Mucosa of gallbladder (tissue), 1 donor: Measurements from ENCODE around the gene DLGAP4. TPM values are rescaled to one million over a fixed set of nuclear protein-coding genes. Genes with fewer than 3 reads are reported as not detected.

ENCODE experiments used
- DNase-seq: peaks from one replicate; pipeline ENCODE4 v3.0.0-alpha.2; 2020; ENCODE audit warnings: low spot score
- total RNA-seq: library from RNA; stranded (reverse); gene quantifications from one replicate; pipeline ENCODE4 v1.2.1, GENCODE V29; 2021
- donor health status: DM: no; HTN: no; CAD: no.

DLGAP4 gene
- total RNA-seq, 1 donor from 2014 or later: 78.4 TPM

DNA sequence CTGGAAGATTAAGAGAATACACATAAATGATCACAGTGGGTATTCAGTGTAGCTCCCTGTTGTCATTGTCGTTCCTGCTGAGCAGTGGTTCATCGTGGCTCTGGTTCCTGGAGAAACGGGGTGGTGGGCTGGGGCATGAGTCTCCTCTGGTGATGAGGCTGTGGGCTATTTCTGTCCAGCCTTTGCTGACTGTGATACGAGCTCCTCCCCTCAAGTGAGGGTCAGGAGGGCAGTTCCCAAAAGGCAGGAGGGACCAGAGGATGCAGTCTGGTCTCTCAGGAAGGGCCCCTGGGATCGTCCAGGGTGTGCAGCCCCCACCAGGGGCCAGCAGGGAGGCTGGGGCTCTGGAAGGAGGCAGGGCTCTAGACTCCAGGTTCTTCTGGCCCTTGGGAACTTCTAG lies 31.1 kb upstream of the DLGAP4 start:
- DNase-seq: no peak

DNA sequence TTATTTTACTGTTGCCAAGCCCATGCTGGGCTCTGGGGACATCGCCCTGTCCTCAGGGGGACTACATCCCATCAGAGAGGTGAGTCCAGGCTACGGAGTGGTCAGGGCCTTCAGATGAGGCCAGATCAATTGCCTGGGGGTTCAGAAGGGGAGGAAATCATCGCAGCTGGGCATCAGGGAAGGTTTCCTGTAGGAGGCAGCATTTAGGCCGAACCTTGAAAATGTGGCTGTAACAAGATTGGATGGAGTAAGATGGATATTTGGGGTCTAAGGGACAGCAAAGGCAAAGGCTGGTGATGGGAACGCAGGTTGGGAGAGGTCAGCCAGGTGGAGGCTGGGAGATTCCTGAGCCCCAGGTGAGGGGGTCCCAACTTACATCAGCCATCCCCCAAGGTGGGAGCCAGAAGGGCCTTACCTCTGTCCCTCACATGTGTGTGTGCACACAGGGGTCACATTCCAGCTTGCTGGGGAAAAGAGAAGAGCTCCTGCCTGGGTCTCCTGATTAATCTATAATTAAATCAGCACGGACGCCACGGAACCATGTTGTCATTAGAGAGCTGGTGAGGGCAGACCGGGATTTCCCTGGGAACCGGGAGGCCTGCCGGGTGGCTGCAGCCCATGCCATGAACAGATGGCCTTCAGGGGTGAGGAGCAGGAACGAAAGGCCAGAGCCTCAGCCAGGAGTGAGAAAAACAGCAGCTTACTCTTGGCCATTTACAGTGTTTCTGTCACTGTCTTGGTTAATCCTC lies 30.5 kb upstream of the DLGAP4 start:
- DNase-seq: no peak

DNA sequence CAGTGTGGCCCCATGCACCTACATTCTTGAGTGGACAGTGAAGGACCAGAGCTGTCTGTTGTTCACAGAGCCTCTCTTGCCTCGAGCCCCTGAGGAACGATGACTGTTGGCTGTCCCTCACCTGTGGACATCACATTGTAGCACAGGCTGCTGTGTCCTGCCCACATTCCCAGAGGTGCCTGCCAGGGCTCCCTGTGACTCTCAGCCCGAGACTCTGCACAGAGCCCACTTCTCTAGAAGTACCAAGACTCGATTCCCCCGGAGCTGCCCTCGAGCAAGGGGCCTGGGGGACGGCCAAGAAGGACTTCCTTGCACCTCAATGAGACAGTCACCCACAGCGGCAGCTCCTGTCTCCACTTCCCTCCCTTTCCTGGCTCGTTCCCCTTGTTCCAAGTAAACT lies 28.6 kb upstream of the DLGAP4 start:
- DNase-seq: no peak

DNA sequence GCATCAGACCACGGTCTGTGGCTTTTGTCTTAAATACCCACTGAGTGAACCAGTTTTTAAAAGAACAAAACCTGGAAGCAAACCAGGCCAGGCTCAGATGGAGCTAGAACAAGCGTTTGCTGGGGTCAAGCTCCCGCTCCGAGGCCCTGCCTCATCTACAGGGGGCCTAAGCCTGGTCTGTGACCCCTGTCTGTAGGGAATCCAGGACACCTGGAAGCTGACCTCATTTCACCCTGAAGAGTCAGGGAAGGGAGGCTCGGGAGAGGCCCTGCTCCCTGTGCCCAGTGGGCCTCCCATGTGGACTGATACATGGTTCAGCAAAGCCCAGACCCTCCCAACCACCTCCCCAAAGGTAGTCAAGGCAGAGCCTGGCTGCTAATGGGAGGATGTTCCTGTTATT lies 26.8 kb upstream of the DLGAP4 start:
- DNase-seq: no peak

DNA sequence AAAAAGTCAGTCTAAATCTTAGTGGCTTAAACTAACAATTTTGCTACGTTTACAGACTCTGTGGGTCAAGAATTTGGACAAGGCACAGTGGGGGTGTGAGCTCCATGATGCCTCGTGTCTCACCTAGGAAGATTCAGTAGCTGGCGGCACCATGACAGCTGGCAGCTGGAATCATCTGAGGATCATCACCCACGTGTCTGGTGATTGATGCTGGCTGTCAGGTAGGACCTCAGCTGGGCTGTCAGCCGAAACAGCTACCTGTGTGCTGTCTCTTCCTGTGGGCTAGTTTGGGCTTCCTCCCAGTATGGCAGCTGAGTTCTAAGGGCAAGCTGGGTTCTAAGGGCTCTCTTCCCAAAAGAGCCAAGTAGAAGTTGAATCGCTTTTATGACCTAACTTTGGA lies 26.4 kb upstream of the DLGAP4 start:
- no peak for DNase-seq

DNA sequence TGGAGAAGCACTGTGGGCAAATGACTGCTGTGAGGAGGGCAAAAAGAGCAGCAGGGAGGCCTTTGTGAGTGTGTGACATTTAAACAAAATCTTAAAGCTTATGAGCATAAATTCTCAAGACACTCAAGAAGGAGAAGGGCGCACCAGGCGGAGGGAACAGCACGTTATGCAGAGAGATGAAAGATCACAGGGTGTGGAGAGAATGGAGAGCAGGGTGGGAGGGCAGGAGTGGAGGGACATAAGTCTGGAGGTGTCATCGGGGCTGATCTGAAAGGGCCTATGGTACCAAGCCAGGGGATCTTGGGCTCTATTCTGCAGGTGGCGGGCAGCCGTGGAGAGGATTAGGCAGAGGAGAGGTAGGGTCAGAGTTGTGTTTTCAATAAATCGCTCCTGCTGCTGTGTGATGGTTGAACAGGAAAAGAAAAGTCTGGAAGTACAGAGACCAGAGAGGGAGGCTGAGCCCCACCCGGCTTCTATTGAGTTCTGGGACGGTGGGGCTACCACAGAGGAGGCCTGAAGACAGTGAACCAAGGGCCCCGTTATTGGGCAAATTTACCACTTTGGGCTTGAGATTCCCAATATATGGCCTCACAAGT lies 24.3 kb upstream of the DLGAP4 start:
- DNase-seq: no peak

DNA sequence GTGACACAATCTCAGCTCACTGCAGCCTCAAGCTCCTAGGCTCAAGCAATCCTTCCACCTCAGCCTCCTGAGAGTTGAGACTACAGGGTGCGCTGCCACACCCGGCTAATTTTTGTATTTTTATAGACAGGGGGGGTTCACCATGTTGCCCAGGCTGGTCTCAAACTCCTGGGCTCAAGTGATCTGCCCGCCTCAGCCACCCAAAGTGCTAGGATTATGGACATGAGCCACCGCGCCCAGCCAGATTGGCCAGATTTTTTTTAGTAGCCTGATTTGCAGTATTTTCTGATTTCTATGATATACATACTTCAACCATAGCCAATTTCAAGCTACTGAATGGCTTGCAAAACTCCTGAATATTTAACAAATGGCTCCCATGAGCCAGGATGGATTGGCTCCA lies 21.4 kb upstream of the DLGAP4 start:
- DNase-seq: no peak

DNA sequence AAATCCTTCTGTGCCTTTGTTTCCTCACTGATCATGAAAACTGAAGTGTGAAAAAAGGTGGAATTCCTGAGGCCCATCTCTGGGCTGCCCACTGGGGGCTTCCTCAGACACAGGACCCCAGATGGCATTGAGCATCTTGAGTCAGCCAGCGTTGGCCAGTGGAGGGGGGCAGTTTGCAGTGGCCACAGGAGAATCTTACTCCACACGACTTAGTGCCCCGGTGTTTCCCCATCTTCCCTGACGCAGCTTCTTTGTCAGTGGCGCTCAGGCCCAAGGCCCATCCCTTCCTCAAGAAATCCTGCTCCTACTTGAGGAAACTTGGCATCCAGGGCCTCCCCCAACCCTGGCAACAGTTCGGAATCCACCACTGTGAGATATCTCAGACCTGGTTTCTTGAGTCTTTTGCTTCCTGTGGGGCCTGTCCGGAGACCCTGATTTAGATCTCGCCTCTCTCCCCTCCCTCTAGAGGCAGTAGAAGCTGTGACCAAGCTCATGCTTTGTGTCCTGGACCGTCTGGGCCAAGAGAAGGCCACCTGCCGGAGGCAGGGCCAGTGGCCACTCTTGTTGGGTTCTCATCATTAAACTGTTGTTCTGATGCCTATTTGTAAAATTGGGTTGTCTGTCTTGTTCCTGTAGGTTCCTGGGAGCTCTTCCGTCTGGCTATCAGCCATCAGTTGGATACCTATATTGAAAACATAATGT lies 20.2 kb upstream of the DLGAP4 start:
- DNase-seq: no peak

DNA sequence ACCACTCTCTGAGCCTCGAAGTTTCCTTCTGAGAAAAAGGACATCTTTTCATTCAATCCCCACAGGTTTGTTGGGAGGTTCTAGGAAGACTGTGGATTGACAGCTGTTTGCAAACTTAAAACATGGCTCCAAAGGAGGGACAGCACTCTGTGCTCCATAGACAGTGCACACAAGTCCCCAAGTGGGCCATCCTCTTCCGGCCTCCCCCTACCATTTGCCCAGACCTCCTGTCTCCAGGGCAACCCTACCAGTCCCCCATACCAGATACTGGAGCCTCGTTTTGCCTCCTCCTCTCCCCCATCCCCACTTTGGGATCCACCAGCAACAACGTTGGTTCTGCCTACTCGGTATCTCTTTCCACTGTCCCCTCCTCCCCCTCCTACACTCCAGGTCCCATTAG lies 8.5 kb upstream of the DLGAP4 start:
- no peak for DNase-seq

DNA sequence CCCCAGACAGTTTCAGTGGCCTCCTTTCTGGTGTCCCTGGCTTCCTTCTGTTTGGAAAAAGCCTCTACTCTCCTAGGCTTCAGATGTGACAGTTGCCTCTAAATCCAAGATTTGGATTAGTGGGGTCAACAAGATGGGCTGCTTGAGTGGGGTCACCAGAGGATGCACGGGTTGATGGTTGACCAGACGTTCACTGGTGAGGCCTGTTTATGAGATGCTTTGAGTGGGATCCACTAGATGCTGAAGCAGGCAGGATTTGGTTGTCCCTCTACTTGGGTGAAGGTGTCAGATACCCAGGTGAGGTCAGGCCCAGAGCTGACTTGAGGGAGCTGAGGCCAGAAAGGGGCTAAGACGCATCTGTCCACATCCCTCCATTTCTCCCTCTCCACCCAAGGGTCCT lies 8.1 kb upstream of the DLGAP4 start:
- no peak for DNase-seq

DNA sequence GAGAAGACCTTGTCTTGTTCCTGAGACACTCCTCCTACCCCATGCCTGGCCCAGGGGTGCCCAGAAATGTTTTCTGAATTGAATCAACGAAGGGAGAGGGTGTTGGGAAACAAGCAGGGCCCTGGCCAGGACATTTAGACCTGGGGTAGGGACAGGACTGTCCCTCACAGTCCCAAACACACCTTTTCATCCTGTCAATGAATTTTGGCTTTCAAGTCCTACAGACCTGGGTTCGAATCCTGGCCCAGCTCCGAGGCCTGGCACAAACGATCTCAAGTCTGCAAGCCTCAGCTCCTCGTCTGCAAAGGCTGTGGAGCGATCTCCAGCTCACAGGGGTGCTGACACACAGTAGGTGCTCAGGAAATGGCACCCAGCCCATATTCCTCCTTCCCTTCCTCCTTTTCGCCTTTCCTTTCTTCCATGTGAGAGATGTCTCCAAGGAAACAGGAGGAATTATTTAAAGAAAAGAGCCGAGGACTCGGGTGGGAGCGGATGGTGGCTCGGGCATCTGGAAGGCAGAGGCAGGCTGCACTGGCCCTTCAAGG lies 7.3 kb upstream of the DLGAP4 start:
- DNase-seq: no peak

DNA sequence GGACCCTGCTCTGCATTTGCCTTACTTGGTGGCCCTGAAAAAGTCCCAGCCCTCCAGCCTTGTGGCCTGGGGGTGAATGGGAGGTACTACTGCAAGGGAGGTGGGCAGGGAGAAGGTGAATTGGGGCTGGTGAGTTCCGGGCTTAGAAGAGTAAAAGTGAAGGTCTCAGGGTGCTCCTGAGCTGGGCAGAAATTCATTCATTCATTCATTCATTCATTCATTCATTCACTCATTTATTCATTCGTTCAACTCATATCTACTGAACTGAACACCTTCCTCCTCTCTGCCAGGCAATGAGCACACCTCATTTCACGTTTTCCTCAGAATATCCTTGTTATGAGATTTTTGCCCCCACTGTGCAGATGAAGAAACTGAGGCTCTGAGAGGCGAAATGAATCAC lies 6.7 kb upstream of the DLGAP4 start:
- no peak for DNase-seq

DNA sequence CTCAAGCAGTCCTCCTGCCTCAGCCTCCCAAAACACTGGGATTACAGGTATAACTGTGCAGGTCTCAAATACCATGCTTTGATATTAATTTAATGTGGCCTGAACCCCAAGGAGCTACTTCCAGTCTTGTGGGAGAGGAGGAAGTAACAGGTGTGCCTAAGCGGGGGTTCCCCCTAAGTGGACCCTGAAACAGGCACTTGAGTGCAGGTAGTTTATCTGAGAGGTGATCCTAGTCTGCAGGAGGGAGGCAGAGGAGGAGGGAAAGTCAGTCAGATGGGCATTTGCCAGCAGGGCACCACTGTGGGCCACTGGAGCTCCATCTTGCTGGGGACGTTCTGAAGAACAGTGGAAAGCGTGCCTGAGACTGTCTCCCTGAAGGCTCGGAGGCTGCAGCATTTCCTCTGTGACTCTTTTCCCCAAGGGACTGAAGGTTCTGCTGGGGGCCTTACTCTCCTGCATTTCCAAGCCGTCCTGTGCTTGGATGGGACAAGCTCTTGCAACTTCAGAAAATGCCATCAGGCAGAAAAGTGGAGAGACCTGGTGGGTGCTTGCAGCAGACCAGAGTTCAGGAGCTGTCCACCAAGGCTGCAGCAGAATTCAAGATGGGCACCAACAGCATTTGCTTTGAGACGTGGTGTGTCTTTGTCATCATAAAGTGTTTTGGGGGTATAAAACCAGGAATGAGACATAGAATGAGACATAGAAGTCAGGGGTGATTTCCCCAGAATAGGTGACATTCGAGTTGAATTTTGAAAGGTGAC lies 4.6 kb upstream of the DLGAP4 start:
- DNase-seq: no peak

DNA sequence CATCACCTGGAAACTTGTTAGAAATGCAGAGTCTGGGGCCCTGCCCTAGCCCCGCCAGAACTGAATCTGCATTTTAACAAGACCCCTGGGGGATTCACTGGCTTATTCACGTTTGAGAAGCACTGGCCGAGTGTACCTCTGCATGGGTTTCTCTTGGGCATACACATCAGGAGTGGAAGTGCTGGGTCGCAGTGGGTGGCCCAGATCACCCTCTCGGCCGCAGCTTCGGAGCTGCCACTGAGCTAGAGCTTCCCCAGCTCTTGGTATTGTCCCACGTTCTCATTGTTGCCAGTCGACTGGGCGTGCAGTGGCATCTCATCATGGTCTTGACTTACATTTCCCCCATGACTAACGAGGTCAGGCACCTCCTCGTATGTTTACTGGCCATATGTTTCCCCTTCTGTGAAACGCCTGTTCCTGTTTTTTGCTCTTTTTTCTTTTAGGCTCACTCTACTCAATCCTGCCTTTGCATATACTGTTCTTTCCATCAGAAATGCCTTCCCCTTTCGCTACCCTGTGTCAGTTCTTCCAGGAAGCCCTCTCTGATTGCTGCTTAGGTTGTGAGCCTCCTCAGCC lies 3.0 kb upstream of the DLGAP4 start:
- DNase-seq: no peak

DNA sequence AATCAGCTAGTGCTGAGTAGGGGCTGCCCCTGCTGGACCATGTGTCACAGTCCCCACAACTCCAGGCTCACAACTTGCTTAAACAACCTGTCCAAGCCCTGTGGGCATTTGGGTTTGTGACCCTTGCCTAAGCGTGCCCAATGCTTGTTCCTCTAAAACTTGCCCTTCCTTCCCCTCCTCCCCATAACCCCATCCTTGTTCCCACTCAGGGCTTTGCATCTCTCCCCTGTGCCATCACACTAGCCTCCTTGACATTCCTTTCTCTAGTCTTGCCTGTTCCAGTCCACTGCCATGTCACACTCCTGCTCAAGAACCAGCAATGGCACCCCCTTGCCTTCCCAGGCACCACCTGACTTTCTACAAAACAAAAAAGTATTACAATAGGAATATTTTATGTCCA lies 2.3 kb upstream of the DLGAP4 start:
- DNase-seq: no peak

DNA sequence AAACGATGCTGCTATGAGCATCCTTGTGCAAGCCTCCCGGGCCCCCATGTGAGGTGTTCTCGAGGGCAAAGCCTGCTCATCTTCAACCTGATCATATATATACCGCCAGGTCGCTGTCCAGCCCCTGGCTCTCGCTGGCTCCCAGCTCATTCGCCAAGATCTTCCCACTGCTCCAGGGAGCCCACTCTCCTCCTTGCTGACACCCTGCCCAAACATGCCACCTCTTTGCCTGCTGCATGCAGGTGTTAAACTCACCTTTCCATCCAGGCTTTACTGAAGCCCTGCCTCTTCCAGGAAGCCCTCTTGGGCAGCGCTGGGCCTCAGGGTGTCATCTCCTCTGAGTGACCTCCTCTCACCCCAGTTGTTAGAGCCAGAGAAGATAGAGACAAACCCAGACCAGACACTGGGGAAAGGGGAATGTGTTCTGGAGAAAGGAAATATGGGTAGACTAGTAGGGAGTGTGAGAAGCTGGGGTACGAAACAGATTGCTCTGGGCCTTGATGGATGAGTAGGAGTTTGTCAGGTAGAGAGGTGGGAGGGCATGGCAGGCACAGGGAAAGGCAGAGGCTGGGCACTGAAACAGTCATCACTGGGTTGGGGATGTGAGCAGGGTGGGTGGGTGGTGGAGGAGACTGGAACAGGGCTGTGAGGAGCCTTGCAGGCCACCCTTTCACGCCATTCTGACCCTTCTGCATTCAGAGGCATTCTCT lies 1.2 kb upstream of the DLGAP4 start:
- DNase-seq: no peak

DNA sequence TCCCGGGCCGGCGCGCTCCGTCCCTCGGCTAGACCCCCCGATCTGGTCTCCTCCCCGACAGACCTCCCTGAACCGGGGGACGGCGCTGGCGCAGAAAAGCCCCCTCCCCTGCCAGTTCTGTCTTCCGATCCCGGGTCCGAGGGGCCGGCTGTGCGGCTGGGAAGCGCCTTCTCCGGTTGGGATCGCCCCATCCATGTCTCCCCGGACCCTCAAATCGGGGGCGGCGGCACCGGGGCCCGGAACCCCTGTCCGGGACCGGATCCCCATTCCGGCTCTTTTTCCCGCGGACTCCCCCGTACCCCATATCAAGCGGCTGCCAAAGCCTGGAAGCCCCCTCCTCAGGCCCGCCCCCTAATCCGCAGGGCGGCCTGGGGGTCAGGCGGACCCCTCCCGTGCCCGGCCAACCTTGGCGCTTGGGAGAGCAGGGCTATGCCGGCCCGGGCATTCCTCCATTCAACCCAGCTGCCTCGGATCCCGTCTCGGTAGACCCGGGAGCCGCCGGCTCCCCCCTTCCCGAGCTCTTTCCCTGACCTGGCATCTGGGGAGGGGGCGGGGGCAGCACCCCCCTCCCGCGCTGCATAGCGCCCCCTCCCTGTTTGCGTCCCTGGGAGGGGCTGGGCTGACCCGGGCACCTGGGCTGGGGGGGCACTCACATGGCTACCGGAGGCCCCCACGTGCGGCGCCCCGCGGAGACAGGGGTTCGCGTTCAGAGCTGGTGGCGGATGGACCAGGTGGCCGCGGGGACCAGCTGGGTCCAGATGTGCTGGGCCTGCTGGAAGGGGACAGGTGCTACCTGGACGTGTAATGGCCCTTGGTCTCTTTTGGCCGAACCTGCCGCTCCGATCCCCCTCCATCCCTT lies 643 bp downstream of the DLGAP4 start:
- DNase-seq: no peak

DNA sequence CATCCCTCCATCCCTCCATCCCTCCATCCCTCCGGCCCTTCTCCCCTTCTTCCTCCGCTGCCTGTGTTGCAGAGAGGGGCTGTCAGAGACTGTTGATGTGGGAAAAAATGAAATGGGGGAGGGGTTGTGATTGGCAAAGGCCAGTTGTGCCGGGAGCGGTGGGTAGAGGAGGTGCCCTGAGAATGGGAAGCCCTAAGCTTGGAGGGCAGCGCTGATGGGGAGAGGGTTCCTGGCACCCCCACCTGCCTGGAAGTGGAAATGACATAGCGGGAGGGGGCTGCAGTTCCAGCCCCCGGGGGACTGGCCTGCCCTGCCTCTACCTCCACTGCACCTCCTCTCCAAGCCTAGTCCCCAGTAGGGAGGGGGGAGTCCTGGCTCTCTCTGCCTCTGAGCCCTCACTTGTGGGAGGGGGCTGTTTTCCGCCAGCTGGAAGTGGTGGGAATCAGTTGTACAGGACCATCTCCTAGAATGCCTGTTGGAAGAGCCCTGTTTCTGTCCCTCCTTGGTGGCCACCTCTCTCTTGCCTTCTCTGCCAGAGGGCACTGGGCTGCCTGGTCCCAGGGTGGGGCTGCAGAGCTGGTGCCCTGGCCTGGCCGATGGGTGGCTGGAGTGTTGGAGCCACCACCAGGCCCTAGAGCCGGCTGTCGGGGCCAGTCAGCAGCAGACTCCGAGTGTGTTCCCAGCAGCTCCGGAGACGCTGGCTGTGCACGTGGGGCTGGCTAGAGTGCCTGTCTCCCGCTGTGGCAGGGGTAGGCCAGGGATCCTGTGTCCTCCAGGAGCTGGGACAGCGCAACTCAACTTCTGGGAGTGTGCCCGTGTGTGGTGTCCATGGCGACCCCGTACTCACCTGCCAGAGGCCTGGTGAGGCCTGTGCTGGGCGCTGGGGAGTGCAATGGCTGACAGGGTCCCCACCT lies 1.5 kb downstream of the DLGAP4 start:
- DNase-seq: no peak

DNA sequence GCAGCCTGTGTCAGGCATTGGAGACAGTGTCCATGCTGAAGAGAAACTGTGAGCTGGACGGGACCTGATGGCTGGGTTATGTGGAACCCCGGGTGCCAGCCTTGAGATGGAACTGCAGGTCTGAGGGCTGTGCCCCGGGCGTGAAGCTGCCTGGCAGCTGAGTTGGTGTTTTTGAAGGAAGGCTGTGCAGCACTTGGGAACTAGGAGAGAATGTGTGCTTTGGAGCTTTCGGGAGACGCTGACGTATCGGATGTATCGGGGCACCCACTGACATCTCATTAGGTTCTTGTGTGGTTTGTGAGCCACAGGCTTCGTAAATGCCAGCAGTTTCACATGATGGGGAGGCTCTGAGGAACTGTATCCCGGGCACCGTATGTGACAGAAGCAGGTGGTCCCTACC lies 2.2 kb downstream of the DLGAP4 start:
- no peak for DNase-seq
